Sigmoid colon (tissue), 7 donors: ENCODE data around the gene MFAP4. TPM values are rescaled to one million over a fixed set of nuclear protein-coding genes. Genes with fewer than 3 reads are reported as not detected.

Experiments
- DNase-seq: peaks from one replicate; pipeline ENCODE4 v3.0.0-alpha.2; 2019
- H3K27ac ChIP-seq, 4 donors: fragments of 200-600 bp; sonication (generic); one replicate each; pipeline ENCODE4 v1.5.1; 2016 to 2019; ENCODE audit warnings: mild to moderate bottlenecking in 1 of 4
- H3K27me3 ChIP-seq, 3 donors: fragments of 200-600 bp; sonication (generic); one replicate each; pipeline ENCODE4 v1.5.1; 2019; ENCODE audit warnings: mild to moderate bottlenecking in 1 of 3
- H3K36me3 ChIP-seq, 4 donors: fragments of 200-600 bp; sonication (generic); one replicate each; pipeline ENCODE4 v1.5.1; 2016 to 2019
- H3K4me1 ChIP-seq, 4 donors: fragments of 200-600 bp; sonication (generic); one replicate each; pipeline ENCODE4 v1.5.1; 2017 to 2019
- H3K4me3 ChIP-seq, 4 donors: fragments of 200-600 bp; sonication (generic); one replicate each; pipeline ENCODE4 v1.5.1; 2017 to 2019; ENCODE audit warnings: mild to moderate bottlenecking in 2 of 4, moderate library complexity in 1 of 4
- H3K9me3 ChIP-seq, 4 donors: fragments of 200-600 bp in 3 of 4; sonication (generic) in 3 of 4; one replicate each; pipeline versions ENCODE4 v1.5.1 to v1.6.1; 2013 to 2019
- EP300 ChIP-seq, 4 donors: sonication (generic); formaldehyde crosslinking; IDR thresholded peaks; one replicate each; pipeline ENCODE4 v1.6.1; 2017; ENCODE audit warnings: antibody characterized with exemption in 4 of 4
- POLR2A ChIP-seq, 2 donors: fragments of 450-650 bp; IDR thresholded peaks; one replicate each; pipeline ENCODE4 v1.6.1; 2016; ENCODE audit warnings: antibody characterized with exemption in 2 of 2, mild to moderate bottlenecking in 2 of 2, moderate library complexity in 2 of 2
- POLR2AphosphoS5 ChIP-seq, 4 donors: sonication (generic); formaldehyde crosslinking; IDR thresholded peaks; one replicate each; pipeline ENCODE4 v1.6.1; 2017; ENCODE audit warnings: antibody characterized with exemption in 4 of 4
- WGBS, 2 donors: extraction: QIAGEN DNeasy Blood & Tissue Kit; methylation state at CpG; one replicate each; pipeline ENCODE4 v1.1.7; 2013; 5-methylcytosine and 5-hydroxymethylcytosine counted together
- intact Hi-C: fragments of 100-400 bp; cut with DNase I; formaldehyde crosslinking; loops from one replicate; pipeline ENCODE4 v1.15.1; 2023
- polyA plus RNA-seq, 3 donors: library from polyadenylated mRNA; stranded (reverse); fragments of 200-250 nt; gene quantifications; one replicate each; pipeline ENCODE4 v1.2.3, GENCODE V29; 2013
- total RNA-seq, 4 donors: library from RNA; depleted of rRNA; stranded (reverse); fragments of >200 nt; gene quantifications; one replicate each; pipeline ENCODE4 v1.1.0, GENCODE V29; 2016
- TF ChIP-seq, protein P1 (sequence below), 4 experiments: fragments of 450-650 bp in 3 of 4; fragments of 200-600 bp in 1 of 4; IDR thresholded peaks; one replicate each; pipeline ENCODE4 v1.5.1; 2016 to 2019; ENCODE audit warnings: antibody characterized with exemption in 4 of 4, mild to moderate bottlenecking in 3 of 4, moderate library complexity in 2 of 4
- donor health status: healthy with polysubstance abuse.
- donor health status: Bipolar disorder and iron deficiency.
- donor health status: healthy.

MFAP4 gene
- total and polyA plus RNA-seq, 7 donors = 9.9 to 324 (median 189) TPM

GRCh38 chr17:19409066-19409465 lies 22.1 kb upstream of the MFAP4 start:
- Histone ChIP-seq H3K4me3 (no peak overlapping the region), H3K27me3 (no peaks in the 10 kb centered on the region), H3K27ac (no peak overlapping the region), H3K9me3 (no peaks in the 10 kb centered on the region), H3K4me1 (peaks cover 0 to 29% (median 21%) of the 10 kb centered on the region in 4 donors), H3K36me3 (no peaks in the 10 kb centered on the region)
- TF ChIP-seq POLR2A (IDR thresholded peaks at IDR 0.05) (no peak), EP300 (IDR thresholded peaks at IDR 0.05) (no peak), POLR2AphosphoS5 (IDR thresholded peaks at IDR 0.05) (no peak)
- TF ChIP-seq, protein P1, sequence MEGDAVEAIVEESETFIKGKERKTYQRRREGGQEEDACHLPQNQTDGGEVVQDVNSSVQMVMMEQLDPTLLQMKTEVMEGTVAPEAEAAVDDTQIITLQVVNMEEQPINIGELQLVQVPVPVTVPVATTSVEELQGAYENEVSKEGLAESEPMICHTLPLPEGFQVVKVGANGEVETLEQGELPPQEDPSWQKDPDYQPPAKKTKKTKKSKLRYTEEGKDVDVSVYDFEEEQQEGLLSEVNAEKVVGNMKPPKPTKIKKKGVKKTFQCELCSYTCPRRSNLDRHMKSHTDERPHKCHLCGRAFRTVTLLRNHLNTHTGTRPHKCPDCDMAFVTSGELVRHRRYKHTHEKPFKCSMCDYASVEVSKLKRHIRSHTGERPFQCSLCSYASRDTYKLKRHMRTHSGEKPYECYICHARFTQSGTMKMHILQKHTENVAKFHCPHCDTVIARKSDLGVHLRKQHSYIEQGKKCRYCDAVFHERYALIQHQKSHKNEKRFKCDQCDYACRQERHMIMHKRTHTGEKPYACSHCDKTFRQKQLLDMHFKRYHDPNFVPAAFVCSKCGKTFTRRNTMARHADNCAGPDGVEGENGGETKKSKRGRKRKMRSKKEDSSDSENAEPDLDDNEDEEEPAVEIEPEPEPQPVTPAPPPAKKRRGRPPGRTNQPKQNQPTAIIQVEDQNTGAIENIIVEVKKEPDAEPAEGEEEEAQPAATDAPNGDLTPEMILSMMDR (IDR thresholded peaks at IDR 0.05) = no peak
- intact Hi-C loops = no loop called here
- WGBS, 2 donors = 98% methylated on average over 3 of the region's 3 CpGs
- DNase-seq = no peak

GRCh38 chr17:19408346-19408710 lies 21.3 kb upstream of the MFAP4 start:
- H3K4me1 ChIP-seq = peaks cover 0 to 29% (median 21%) of the 10 kb centered on the region in 4 donors
- H3K36me3 ChIP-seq = no peaks in the 10 kb centered on the region
- H3K4me3 ChIP-seq = no peak overlapping the region
- no peaks in the 10 kb centered on the region for H3K27me3 ChIP-seq
- TF ChIP-seq EP300 (IDR thresholded peaks at IDR 0.05) = no peak
- H3K27ac ChIP-seq = no peak overlapping the region
- 95 to 96% methylated on average over 2 of the region's 2 CpGs for WGBS, 2 donors
- intact Hi-C loops = no loop called here
- H3K9me3 ChIP-seq = no peaks in the 10 kb centered on the region
- no peak for DNase-seq

GRCh38 chr17:19407601-19408345 lies 20.8 kb upstream of the MFAP4 start:
- no peak overlapping the region for H3K27ac ChIP-seq
- intact Hi-C loops = no loop called here
- no peaks in the 10 kb centered on the region for H3K36me3 ChIP-seq
- no peaks in the 10 kb centered on the region for H3K9me3 ChIP-seq
- H3K4me1 ChIP-seq = peaks cover 0 to 28% (median 20%) of the 10 kb centered on the region in 4 donors
- no peak overlapping the region for H3K4me3 ChIP-seq
- TF ChIP-seq, protein P1 (IDR thresholded peaks at IDR 0.05) = no peak
- TF ChIP-seq EP300 (IDR thresholded peaks at IDR 0.05) (no peak), POLR2AphosphoS5 (IDR thresholded peaks at IDR 0.05) (no peak), POLR2A (IDR thresholded peaks at IDR 0.05) (no peak)
- DNase-seq = peak; percentile 53
- no peaks in the 10 kb centered on the region for H3K27me3 ChIP-seq
- WGBS, 2 donors = 96 to 97% methylated on average over 10 of the region's 10 CpGs

- H3K27ac ChIP-seq = no peak overlapping the region
- peaks cover 0 to 17% (median 11%) of the 10 kb centered on the region in 4 donors for H3K4me1 ChIP-seq
- no peaks in the 10 kb centered on the region for H3K36me3 ChIP-seq
- DNase-seq = no peak
- 94 to 96% methylated on average over 5 of the region's 5 CpGs for WGBS, 2 donors
- no peaks in the 10 kb centered on the region for H3K27me3 ChIP-seq
- no peak overlapping the region for H3K4me3 ChIP-seq
- TF ChIP-seq POLR2AphosphoS5 (IDR thresholded peaks at IDR 0.05) = no peak
- TF ChIP-seq EP300 (IDR thresholded peaks at IDR 0.05) = no peak
- no peak for TF ChIP-seq POLR2A (IDR thresholded peaks at IDR 0.05)
- TF ChIP-seq, protein P1 (IDR thresholded peaks at IDR 0.05) = no peak
- H3K9me3 ChIP-seq = no peaks in the 10 kb centered on the region
- intact Hi-C loops = no loop called here
Measured at GRCh38 chr17:19405114-19405513, 18.1 kb upstream of the MFAP4 start.

- WGBS, 2 donors = 64 to 80% methylated on average over 1 of the region's 1 CpG
- no peak for TF ChIP-seq POLR2A (IDR thresholded peaks at IDR 0.05)
- TF ChIP-seq POLR2AphosphoS5 (IDR thresholded peaks at IDR 0.05) = no peak
- no peak for TF ChIP-seq EP300 (IDR thresholded peaks at IDR 0.05)
- Histone ChIP-seq H3K4me3 (no peak overlapping the region), H3K36me3 (no peaks in the 10 kb centered on the region), H3K9me3 (no peaks in the 10 kb centered on the region), H3K27me3 (no peaks in the 10 kb centered on the region), H3K27ac (no peak overlapping the region), H3K4me1 (peaks cover 0 to 20% (median 11%) of the 10 kb centered on the region in 4 donors)
- DNase-seq = no peak
- intact Hi-C loops = no loop called here
Measured at GRCh38 chr17:19404264-19404663, 17.3 kb upstream of the MFAP4 start.
